Lung (tissue), 12 donors: ENCODE measurements around the gene ZSCAN10. TPM values are rescaled to one million over a fixed set of nuclear protein-coding genes. Genes with fewer than 3 reads are reported as not detected.
A peak's percentile ranks its signal among the peaks of the same experiment; 100 is the strongest.
"Not testable (repeated sequence)": the region's sequence is repeated elsewhere in the genome, so short reads cannot be mapped to it uniquely, and the experiment has no call there.

Experiments used
- ATAC-seq: fragments of 200-7000 bp; cut with Tn5 transposase; one replicate; pipeline ENCODE4 v1.9.1; 2020; ENCODE audit warnings: moderate number of reproducible peaks; ENCODE audit not compliant: insufficient read depth, low FRiP score
- DNase-seq, 3 donors: peaks; one replicate each; pipeline ENCODE4 v3.0.0-alpha.2; 2013 to 2017
- H3K27ac ChIP-seq, 2 donors: one replicate each; pipeline ENCODE4 v1.5.1; 2013; ENCODE audit warnings: mild to moderate bottlenecking in 2 of 2, moderate library complexity in 2 of 2, control low read depth in 1 of 2, inconsistent platforms in 1 of 2, low read depth in 1 of 2, low read length in 1 of 2
- H3K27me3 ChIP-seq, 3 donors: one replicate each; pipeline ENCODE4 v1.5.1; 2013; ENCODE audit warnings: low read length in 2 of 3; ENCODE audit not compliant: control insufficient read depth in 3 of 3, insufficient read depth in 3 of 3
- H3K36me3 ChIP-seq, 4 donors: one replicate each; pipeline ENCODE4 v1.5.1; 2013; ENCODE audit warnings: low read length in 4 of 4, mild to moderate bottlenecking in 1 of 4, moderate library complexity in 1 of 4; ENCODE audit not compliant: control insufficient read depth in 4 of 4, insufficient read depth in 4 of 4
- H3K4me1 ChIP-seq, 5 donors: one replicate each; pipeline ENCODE4 v1.5.1; 2013; ENCODE audit warnings: low read length in 5 of 5, mild to moderate bottlenecking in 2 of 5, moderate library complexity in 1 of 5; ENCODE audit not compliant: control insufficient read depth in 5 of 5, insufficient read depth in 5 of 5
- H3K4me3 ChIP-seq: one replicate; pipeline ENCODE4 v1.5.1; 2013; ENCODE audit warnings: mild to moderate bottlenecking, control low read depth, moderate library complexity
- H3K9ac ChIP-seq, 2 donors: one replicate each; pipeline ENCODE4 v1.5.1; 2013; ENCODE audit warnings: low read length in 2 of 2, control low read depth in 1 of 2; ENCODE audit not compliant: insufficient read depth in 1 of 2
- H3K9me3 ChIP-seq, 4 donors: one replicate each; pipeline ENCODE4 v1.5.1; 2013; ENCODE audit warnings: low read length in 3 of 4, mild to moderate bottlenecking in 1 of 4, moderate library complexity in 1 of 4; ENCODE audit not compliant: control insufficient read depth in 4 of 4, insufficient read depth in 3 of 4
- CTCF ChIP-seq: IDR thresholded peaks from 2 replicates; pipeline ENCODE4 v1.5.1; 2012; ENCODE audit warnings: mild to moderate bottlenecking; ENCODE audit errors: control extremely low read depth, extremely low read depth
- WGBS, 2 donors: extraction: QIAGEN DNeasy Blood & Tissue Kit; methylation state at CpG; one replicate each; pipeline ENCODE4 v1.1.7; 2013; 5-methylcytosine and 5-hydroxymethylcytosine counted together
- polyA plus RNA-seq, 2 donors: library from polyadenylated mRNA; stranded (reverse); fragments of 200-250 nt; gene quantifications; one replicate each; pipeline ENCODE4 v1.2.1, GENCODE V29; 2013
- total RNA-seq, 2 donors: library from RNA; depleted of rRNA in 1 of 2; stranded (reverse); fragments of >200 nt in 1 of 2; gene quantifications; one replicate each; pipeline ENCODE4 v1.2.1, GENCODE V29; 2014 to 2021
- donor health status: control.
- donor health status: control.
- donor health status: Bipolar disorder and iron deficiency.
- donor health status: healthy.
- donor health status: DM: yes; HTN: yes; CAD: no.

The ZSCAN10 gene
- total and polyA plus RNA-seq, 4 donors, result 0.02 to 0.21 TPM; not detected in 2

DNA sequence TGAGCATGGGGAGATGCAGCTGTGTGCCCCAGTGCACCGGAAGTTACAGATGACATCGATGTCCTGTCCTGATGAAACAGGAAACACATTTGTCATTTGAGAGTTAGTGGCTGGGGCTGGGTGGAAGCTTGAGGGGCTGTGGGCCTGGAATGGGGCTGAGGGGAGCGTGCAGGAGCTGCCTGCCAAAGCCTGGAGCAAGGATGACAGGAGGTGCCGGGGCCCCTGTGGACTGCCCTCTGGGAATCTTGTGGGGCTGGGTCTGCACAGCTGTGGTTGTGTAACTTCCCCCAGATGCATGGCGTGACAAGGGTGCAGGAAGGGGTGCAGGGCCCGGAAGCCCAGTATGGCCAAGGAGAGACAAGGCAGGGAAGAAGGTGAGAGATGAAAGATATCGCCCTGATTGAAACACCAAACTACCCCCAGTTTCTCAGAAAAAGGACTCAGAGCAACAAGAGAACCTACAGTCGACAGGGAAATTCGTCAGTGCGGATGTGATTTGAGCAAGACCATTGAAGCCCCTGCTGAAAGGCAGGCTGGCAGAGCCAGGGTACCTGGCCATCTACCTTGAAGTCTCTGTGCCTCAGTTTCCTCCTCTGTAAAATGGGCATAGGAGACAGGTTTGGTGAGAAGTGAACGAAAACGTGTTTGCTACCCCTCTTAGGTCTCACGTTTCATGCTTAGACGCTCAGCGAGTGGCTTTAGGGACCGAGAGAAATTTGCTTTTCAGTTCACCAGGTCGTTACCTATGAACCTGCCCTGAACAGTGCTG, 43.9 kb downstream of the ZSCAN10 start:
- TF ChIP-seq CTCF, result no peak
- H3K36me3 ChIP-seq, result no peaks in the 10 kb centered on the region
- H3K9ac ChIP-seq, result no peak overlapping the region
- DNase-seq (no peak), ATAC-seq (no peak)
- H3K9me3 ChIP-seq, result no peaks in the 10 kb centered on the region
- 55 to 60% methylated on average over 17 of the region's 17 CpGs for WGBS, 2 donors
- no peak overlapping the region for H3K4me3 ChIP-seq
- peaks cover 4 to 13% (median 6%) of the 10 kb centered on the region in 5 donors for H3K4me1 ChIP-seq
- peak overlapping the region in 1 of 2 donors; percentile 20 for H3K27ac ChIP-seq
- peaks cover 0 to 5% (median 2%) of the 10 kb centered on the region in 3 donors for H3K27me3 ChIP-seq

- 72 to 80% methylated on average over 13 of the region's 13 CpGs for WGBS, 2 donors
- H3K4me1 ChIP-seq, H3K4me3 ChIP-seq, DNase-seq, H3K9me3 ChIP-seq, ATAC-seq, H3K27ac ChIP-seq, H3K36me3 ChIP-seq, H3K9ac ChIP-seq: not testable (repeated sequence)
- H3K27me3 ChIP-seq, result peaks cover 0 to 12% (median 10%) of the 10 kb centered on the region in 3 donors
Observed at GRCh38 chr16:3053330-3053710, 45.8 kb downstream of the ZSCAN10 start.

- not testable (repeated sequence) for ATAC-seq, H3K36me3 ChIP-seq, H3K9ac ChIP-seq, H3K9me3 ChIP-seq, DNase-seq, H3K4me3 ChIP-seq, H3K27ac ChIP-seq, H3K4me1 ChIP-seq
- WGBS, 2 donors, result 58 to 75% methylated on average over 9 to 11 of the region's 12 CpGs
- peaks cover 0 to 17% (median 15%) of the 10 kb centered on the region in 3 donors for H3K27me3 ChIP-seq
Observed at GRCh38 chr16:3052571-3053329, 46.3 kb downstream of the ZSCAN10 start.

- ATAC-seq (no peak), DNase-seq (no peak)
- Histone ChIP-seq H3K27me3 (peaks cover 0 to 26% (median 25%) of the 10 kb centered on the region in 3 donors), H3K9ac (no peak overlapping the region), H3K36me3 (no peaks in the 10 kb centered on the region), H3K9me3 (no peaks in the 10 kb centered on the region), H3K4me1 (peaks cover 0 to 2% (median 0%) of the 10 kb centered on the region in 5 donors), H3K27ac (no peak overlapping the region), H3K4me3 (no peak overlapping the region)
- no peak for TF ChIP-seq CTCF
- WGBS, 2 donors, result 48 to 55% methylated on average over 9 of the region's 9 CpGs
Observed at GRCh38 chr16:3051494-3051893, 47.6 kb downstream of the ZSCAN10 start.
